Activated CD8-positive, alpha-beta memory T cell treated with anti-CD3 and anti-CD28 coated beads, Interleukin-2, amount 50 U/mL, for 24 hours (primary cell): ENCODE results near the gene ANKRD60.

Experiments
- DNase-seq: peaks from one replicate; pipeline ENCODE4 v3.0.0-alpha.2; 2020; ENCODE audit errors: extremely low read depth

The ANKRD60 gene

GRCh38 chr20:58194175-58194791, 34.2 kb downstream of the ANKRD60 start:
- no peak for DNase-seq

- DNase-seq, result no peak
Observed at GRCh38 chr20:58192567-58192966, 35.9 kb downstream of the ANKRD60 start.

GRCh38 chr20:58192065-58192464, 36.4 kb downstream of the ANKRD60 start:
- DNase-seq, result no peak

GRCh38 chr20:58188527-58188926, 39.9 kb downstream of the ANKRD60 start:
- no peak for DNase-seq

- DNase-seq, result no peak
Observed at GRCh38 chr20:58184984-58185383, 43.5 kb downstream of the ANKRD60 start.

GRCh38 chr20:58184063-58184462, 44.4 kb downstream of the ANKRD60 start:
- DNase-seq, result no peak

- DNase-seq, result no peak
Observed at GRCh38 chr20:58182521-58183140, 45.8 kb downstream of the ANKRD60 start.

GRCh38 chr20:58179432-58180099, 48.9 kb downstream of the ANKRD60 start:
- peak; percentile 17 for DNase-seq

- DNase-seq, result no peak
Observed at GRCh38 chr20:58179083-58179431, 49.4 kb downstream of the ANKRD60 start.

- no peak for DNase-seq
Observed at GRCh38 chr20:58177799-58178198, 50.7 kb downstream of the ANKRD60 start.

- DNase-seq, result no peak
Observed at GRCh38 chr20:58175836-58176235, 52.6 kb downstream of the ANKRD60 start.

GRCh38 chr20:58175425-58175824, 53.0 kb downstream of the ANKRD60 start:
- no peak for DNase-seq

GRCh38 chr20:58174708-58175280, 53.7 kb downstream of the ANKRD60 start:
- no peak for DNase-seq

- no peak for DNase-seq
Observed at GRCh38 chr20:58173930-58174707, 54.3 kb downstream of the ANKRD60 start.

- DNase-seq, result no peak
Observed at GRCh38 chr20:58173091-58173490, 55.4 kb downstream of the ANKRD60 start.

- DNase-seq, result no peak
Observed at GRCh38 chr20:58171796-58172425, 56.5 kb downstream of the ANKRD60 start.

GRCh38 chr20:58169450-58169849, 59.0 kb downstream of the ANKRD60 start:
- no peak for DNase-seq

GRCh38 chr20:58168843-58169242, 59.6 kb downstream of the ANKRD60 start:
- DNase-seq, result no peak

GRCh38 chr20:58167759-58168158, 60.7 kb downstream of the ANKRD60 start:
- no peak for DNase-seq
